Measurements from ENCODE around the gene NADK. TPM values are rescaled to one million over a fixed set of nuclear protein-coding genes. Genes with fewer than 3 reads are reported as not detected.

The NADK gene
- polyA plus RNA-seq, 1 experiment, result 37.8 TPM

- DNase-seq (ENCODE audit: low read depth, low spot score), result no peak
- no peak overlapping the region for H3K4me3 ChIP-seq (ENCODE audit: low read depth, low read length)
- H3K9me3 ChIP-seq (ENCODE audit: control insufficient read depth, insufficient read depth, low read length), result peaks cover 3% of the 10 kb centered on the region; the same call in 1 of the 2 replicates
- no peak overlapping the region for H3K27ac ChIP-seq (ENCODE audit: low read depth, low read length)
- ChIA-PET CTCF (interaction anchor here (0.5 kb wide), 1 partner anchor 164 kb away, joined by 3 read pairs; no protein-coding TSS in a partner anchor), POLR2A (no interaction called here)
- TF ChIP-seq CTCF (IDR thresholded peaks at IDR 0.05; ENCODE audit: low read depth, low read length), result no peak
- H3K27me3 ChIP-seq (ENCODE audit: control insufficient read depth, insufficient read depth, low read length), result no peaks in the 10 kb centered on the region
These were observed 9.8 kb downstream of the NADK start for GRCh38 chr1:1768249-1768992.

GRCh38 chr1:1764876-1765470 is 13.3 kb downstream of the NADK start:
- CTCF ChIA-PET, result interaction anchor here (1.9 kb wide), 1 partner anchor 141 kb away, joined by 6 read pairs; no protein-coding TSS in a partner anchor
- no peak for DNase-seq (ENCODE audit: low read depth, low spot score)

GRCh38 chr1:1763657-1764621 is 14.3 kb downstream of the NADK start:
- H3K27ac ChIP-seq (ENCODE audit: low read depth, low read length), result no peak overlapping the region
- no peak for DNase-seq (ENCODE audit: low read depth, low spot score)
- TF ChIP-seq CTCF (IDR thresholded peaks at IDR 0.05; ENCODE audit: low read depth, low read length), result no peak
- no peak overlapping the region for H3K4me3 ChIP-seq (ENCODE audit: low read depth, low read length)
- H3K27me3 ChIP-seq (ENCODE audit: control insufficient read depth, insufficient read depth, low read length), result no peaks in the 10 kb centered on the region
- ChIA-PET POLR2A (no interaction called here), CTCF (no interaction called here)
- no peaks in the 10 kb centered on the region for H3K9me3 ChIP-seq (ENCODE audit: control insufficient read depth, insufficient read depth, low read length)

More at GRCh38 chr1:1764876-1765470, 13.3 kb downstream of the NADK start:
- POLR2A ChIA-PET, result no interaction called here
- no peak for TF ChIP-seq CTCF (IDR thresholded peaks at IDR 0.05; ENCODE audit: low read depth, low read length)
- Histone ChIP-seq H3K4me3 (ENCODE audit: low read depth, low read length) (no peak overlapping the region), H3K27ac (ENCODE audit: low read depth, low read length) (no peak overlapping the region), H3K9me3 (ENCODE audit: control insufficient read depth, insufficient read depth, low read length) (no peaks in the 10 kb centered on the region), H3K27me3 (ENCODE audit: control insufficient read depth, insufficient read depth, low read length) (no peaks in the 10 kb centered on the region)

GRCh38 chr1:1761504-1762376 is 16.5 kb downstream of the NADK start:
- TF ChIP-seq CTCF (IDR thresholded peaks at IDR 0.05; ENCODE audit: low read depth, low read length), result no peak
- no peak overlapping the region for H3K27ac ChIP-seq (ENCODE audit: low read depth, low read length)
- H3K4me3 ChIP-seq (ENCODE audit: low read depth, low read length), result no peak overlapping the region
- DNase-seq (ENCODE audit: low read depth, low spot score), result no peak
- ChIA-PET CTCF (no interaction called here), POLR2A (no interaction called here)
- H3K9me3 ChIP-seq (ENCODE audit: control insufficient read depth, insufficient read depth, low read length), result no peaks in the 10 kb centered on the region
- H3K27me3 ChIP-seq (ENCODE audit: control insufficient read depth, insufficient read depth, low read length), result no peaks in the 10 kb centered on the region

Data from AG04450 (cell line).